Neural cell (in vitro differentiated cells): ENCODE results near the gene TMEM9.

Experiments
- CTCF ChIP-seq: fragments of 450-650 bp; IDR thresholded peaks from 2 replicates; pipeline ENCODE4 v1.5.1; 2014; ENCODE audit warnings: antibody characterized with exemption, mild to moderate bottlenecking, moderate library complexity; ENCODE audit not compliant: poor library complexity, severe bottlenecking
- EP300 ChIP-seq: fragments of 450-650 bp; conservative IDR thresholded peaks from 2 replicates; pipeline ENCODE4 v1.6.1; 2014; ENCODE audit warnings: antibody characterized with exemption, mild to moderate bottlenecking, moderate library complexity; ENCODE audit not compliant: poor library complexity, severe bottlenecking
- EZH2 ChIP-seq: fragments of 200-600, 300-800 bp; shearing (Covaris generic), sonication (generic); IDR thresholded peaks from 2 replicates; pipeline ENCODE4 v1.6.1; 2014; ENCODE audit warnings: antibody characterized with exemption, low read length, borderline replicate concordance, mild to moderate bottlenecking; ENCODE audit not compliant: insufficient read depth, poor library complexity, severe bottlenecking

- no peak for TF ChIP-seq CTCF
- TF ChIP-seq EZH2: no peak
- TF ChIP-seq EP300: no peak
Measured at GRCh38 chr1:201139756-201140155, 14.5 kb downstream of the TMEM9 start.
